HepG2 (cell line): Measurements from ENCODE around the gene LMBRD2. TPM values are rescaled to one million over a fixed set of nuclear protein-coding genes. Genes with fewer than 3 reads are reported as not detected.

Source experiments
- ARNTL ChIP-seq: sonication (generic); formaldehyde crosslinking; IDR thresholded peaks from 2 replicates; pipeline ENCODE4 v1.4.0; 2020; ENCODE audit warnings: mild to moderate bottlenecking, missing genetic modification reagents
- CAMTA2 ChIP-seq: sonication (generic); formaldehyde crosslinking; IDR thresholded peaks from 2 replicates; pipeline ENCODE4 v1.4.0; 2020; ENCODE audit warnings: mild to moderate bottlenecking, missing genetic modification reagents, borderline replicate concordance
- DR1 ChIP-seq: sonication (generic); formaldehyde crosslinking; IDR thresholded peaks from 2 replicates; pipeline ENCODE4 v1.8.0; 2021; ENCODE audit warnings: mild to moderate bottlenecking, missing genetic modification reagents, inconsistent platforms
- GRHL1 ChIP-seq: sonication (generic); formaldehyde crosslinking; conservative IDR thresholded peaks from 2 replicates; pipeline ENCODE4 v1.8.0; 2022; ENCODE audit warnings: missing genetic modification reagents
- HNF4G ChIP-seq, 2 experiments: sonication (generic) in 1 of 2; formaldehyde crosslinking in 1 of 2; IDR thresholded peaks; 2 replicates each; pipeline versions ENCODE4 v1.4.0 to v1.6.1; 2011 to 2020; ENCODE audit warnings: borderline replicate concordance in 2 of 2, low read depth in 2 of 2, mild to moderate bottlenecking in 2 of 2, low read length in 1 of 2, missing genetic modification reagents in 1 of 2, moderate library complexity in 1 of 2
- KAT8 ChIP-seq: IDR thresholded peaks from 2 replicates; pipeline ENCODE4 v1.6.1; 2016; ENCODE audit warnings: missing genetic modification reagents, missing compliant biosample characterization
- KLF16 ChIP-seq, 2 experiments: sonication (generic) in 1 of 2; formaldehyde crosslinking in 1 of 2; IDR thresholded peaks; 2 replicates each; pipeline versions ENCODE4 v1.6.1 to v1.8.0; 2016 to 2023; ENCODE audit warnings: missing genetic modification reagents in 2 of 2, missing compliant biosample characterization in 1 of 2
- MTA3 ChIP-seq: sonication (generic); formaldehyde crosslinking; IDR thresholded peaks from 2 replicates; pipeline ENCODE4 v1.4.0; 2020; ENCODE audit warnings: missing genetic modification reagents
- MXI1 ChIP-seq: IDR thresholded peaks from 3 replicates; pipeline ENCODE4 v1.6.1; 2012; ENCODE audit warnings: low read depth, low read length, inconsistent platforms, borderline replicate concordance
- NFYC ChIP-seq: IDR thresholded peaks from 2 replicates; pipeline ENCODE4 v1.6.1; 2016; ENCODE audit warnings: missing genetic modification reagents, missing compliant biosample characterization
- PTBP1 ChIP-seq: fragments of 200-400 bp; formaldehyde crosslinking; IDR thresholded peaks from 2 replicates; pipeline ENCODE4 v1.6.1; 2018; ENCODE audit warnings: low read length, low read depth; ENCODE audit not compliant: poor library complexity, severe bottlenecking
- RBAK ChIP-seq: sonication (generic); formaldehyde crosslinking; IDR thresholded peaks from 2 replicates; pipeline ENCODE4 v1.5.1; 2020; ENCODE audit warnings: mild to moderate bottlenecking, missing genetic modification reagents
- REPIN1 ChIP-seq: sonication (generic); formaldehyde crosslinking; IDR thresholded peaks from 2 replicates; pipeline ENCODE4 v1.8.0; 2022; ENCODE audit warnings: missing genetic modification reagents, low read depth, mild to moderate bottlenecking, borderline replicate concordance
- RFX3 ChIP-seq: IDR thresholded peaks from 2 replicates; pipeline ENCODE4 v1.6.1; 2016; ENCODE audit warnings: missing biosample characterization, missing genetic modification reagents
- ZBTB14 ChIP-seq: sonication (generic); formaldehyde crosslinking; IDR thresholded peaks from 2 replicates; pipeline ENCODE4 v1.4.0; 2020; ENCODE audit warnings: missing genetic modification reagents
- ZNF235 ChIP-seq: sonication (generic); formaldehyde crosslinking; IDR thresholded peaks from 2 replicates; pipeline ENCODE4 v1.8.1; 2023; ENCODE audit warnings: mild to moderate bottlenecking, missing genetic modification reagents, borderline replicate concordance
- ZNF577 ChIP-seq: sonication (generic); formaldehyde crosslinking; IDR thresholded peaks from 2 replicates; pipeline ENCODE4 v1.4.0; 2020; ENCODE audit warnings: mild to moderate bottlenecking, low read depth, missing genetic modification reagents, borderline replicate concordance
- ZNF598 ChIP-seq: sonication (generic); formaldehyde crosslinking; IDR thresholded peaks from 2 replicates; pipeline ENCODE4 v1.5.1; 2020; ENCODE audit warnings: mild to moderate bottlenecking, missing genetic modification reagents, borderline replicate concordance
- polyA plus RNA-seq, 8 experiments: library from polyadenylated mRNA; depleted of rRNA in 3 of 8; stranded (reverse) in 7 of 8; unstranded in 1 of 8; fragments of >200 nt; fragmentation: Illumina TruSeq in 4 of 8; extraction: Trizol in 4 of 8; gene quantifications; 2 replicates each; pipeline versions ENCODE4 v1.2.1 to v1.2.3, GENCODE V29; 2011 to 2016; ENCODE audit warnings: low read depth in 4 of 8, missing spikeins in 1 of 8, mixed read lengths in 1 of 8; ENCODE audit not compliant: insufficient read depth in 1 of 8
- total RNA-seq, 5 experiments: library from RNA; depleted of rRNA; stranded (reverse); fragments of >200 nt; fragmentation: Illumina TruSeq; extraction: Trizol; gene quantifications; 2 replicates each; pipeline ENCODE4 v1.2.3, GENCODE V29; 2016; ENCODE audit warnings: low read depth in 1 of 5
- TF ChIP-seq, protein P1 (sequence below): sonication (generic); formaldehyde crosslinking; IDR thresholded peaks from 2 replicates; pipeline ENCODE4 v1.5.0; 2020; ENCODE audit warnings: missing genetic modification reagents
- TF ChIP-seq, protein P2 (sequence below): IDR thresholded peaks from 2 replicates; pipeline ENCODE4 v1.6.1; 2016; ENCODE audit warnings: missing genetic modification reagents, missing compliant biosample characterization
- TF ChIP-seq, protein P3 (sequence below): sonication (generic); formaldehyde crosslinking; IDR thresholded peaks from 2 replicates; pipeline ENCODE4 v1.4.0; 2020; ENCODE audit warnings: missing genetic modification reagents

Gene LMBRD2
- total and polyA plus RNA-seq, 2 of the 13 experiments (the other 11 are each of a cell fraction or from before 2014, with no cell fraction given) = 2.0 to 4.7 TPM

- TF ChIP-seq ZBTB14 (no peak), DR1 (CRISPR knock-in tag) (no peak), NFYC (CRISPR knock-in tag) (no peak), ARNTL (CRISPR knock-in tag) (no peak; the same call in 1 of the 2 replicates), RFX3 (CRISPR knock-in tag) (no peak), CAMTA2 (no peak), GRHL1 (CRISPR knock-in tag) (no peak), MXI1 (peak; percentile 84; the same call in 2 of the 3 replicates), ZNF577 (CRISPR knock-in tag) (no peak), KAT8 (peak; percentile 58), ZNF235 (CRISPR knock-in tag) (no peak), ZNF598 (CRISPR knock-in tag) (0 out of 2 replicates have a peak, but pooled peaks have one; percentile 75), HNF4G (IDR thresholded peaks at IDR 0.05; ENCODE audit: borderline replicate concordance, low read depth, low read length) (peak; percentile 86), HNF4G (CRISPR knock-in tag; IDR thresholded peaks at IDR 0.05; ENCODE audit: borderline replicate concordance, low read depth) (peak; percentile 93; the same call in 1 of the 2 replicates), REPIN1 (CRISPR knock-in tag) (no peak), MTA3 (no peak), KLF16 (CRISPR knock-in tag; IDR thresholded peaks at IDR 0.05) (peak; percentile 22 to 44; a peak in 1 of 4 replicates), RBAK (CRISPR knock-in tag) (no peak), PTBP1 (no peak)
- TF ChIP-seq, protein P1, sequence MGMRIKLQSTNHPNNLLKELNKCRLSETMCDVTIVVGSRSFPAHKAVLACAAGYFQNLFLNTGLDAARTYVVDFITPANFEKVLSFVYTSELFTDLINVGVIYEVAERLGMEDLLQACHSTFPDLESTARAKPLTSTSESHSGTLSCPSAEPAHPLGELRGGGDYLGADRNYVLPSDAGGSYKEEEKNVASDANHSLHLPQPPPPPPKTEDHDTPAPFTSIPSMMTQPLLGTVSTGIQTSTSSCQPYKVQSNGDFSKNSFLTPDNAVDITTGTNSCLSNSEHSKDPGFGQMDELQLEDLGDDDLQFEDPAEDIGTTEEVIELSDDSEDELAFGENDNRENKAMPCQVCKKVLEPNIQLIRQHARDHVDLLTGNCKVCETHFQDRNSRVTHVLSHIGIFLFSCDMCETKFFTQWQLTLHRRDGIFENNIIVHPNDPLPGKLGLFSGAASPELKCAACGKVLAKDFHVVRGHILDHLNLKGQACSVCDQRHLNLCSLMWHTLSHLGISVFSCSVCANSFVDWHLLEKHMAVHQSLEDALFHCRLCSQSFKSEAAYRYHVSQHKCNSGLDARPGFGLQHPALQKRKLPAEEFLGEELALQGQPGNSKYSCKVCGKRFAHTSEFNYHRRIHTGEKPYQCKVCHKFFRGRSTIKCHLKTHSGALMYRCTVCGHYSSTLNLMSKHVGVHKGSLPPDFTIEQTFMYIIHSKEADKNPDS (CRISPR knock-in tag) = no peak
- TF ChIP-seq, protein P2, sequence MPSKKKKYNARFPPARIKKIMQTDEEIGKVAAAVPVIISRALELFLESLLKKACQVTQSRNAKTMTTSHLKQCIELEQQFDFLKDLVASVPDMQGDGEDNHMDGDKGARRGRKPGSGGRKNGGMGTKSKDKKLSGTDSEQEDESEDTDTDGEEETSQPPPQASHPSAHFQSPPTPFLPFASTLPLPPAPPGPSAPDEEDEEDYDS (CRISPR knock-in tag) = no peak
- TF ChIP-seq, protein P3, sequence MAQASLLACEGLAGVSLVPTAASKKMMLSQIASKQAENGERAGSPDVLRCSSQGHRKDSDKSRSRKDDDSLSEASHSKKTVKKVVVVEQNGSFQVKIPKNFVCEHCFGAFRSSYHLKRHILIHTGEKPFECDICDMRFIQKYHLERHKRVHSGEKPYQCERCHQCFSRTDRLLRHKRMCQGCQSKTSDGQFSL (CRISPR knock-in tag) = no peak
Measured at GRCh38 chr5:36138900-36139683, 12.6 kb downstream of the LMBRD2 start (continued).
